Colonic mucosa (tissue), 4 donors: ENCODE data around the gene MCM8. TPM values are rescaled to one million over a fixed set of nuclear protein-coding genes. Genes with fewer than 3 reads are reported as not detected.

Experiments used
- DNase-seq: peaks from one replicate; pipeline ENCODE4 v3.0.0-alpha.2; 2020
- H3K27ac ChIP-seq: fragments of 200-600 bp; one replicate; pipeline ENCODE4 v1.8.0; 2021
- H3K27me3 ChIP-seq: fragments of 200-600 bp; one replicate; pipeline ENCODE4 v1.8.0; 2021
- H3K36me3 ChIP-seq: fragments of 200-600 bp; one replicate; pipeline ENCODE4 v1.8.0; 2021
- H3K4me1 ChIP-seq: fragments of 200-600 bp; one replicate; pipeline ENCODE4 v1.8.0; 2021; ENCODE audit warnings: mild to moderate bottlenecking
- H3K4me3 ChIP-seq: fragments of 200-600 bp; one replicate; pipeline ENCODE4 v1.8.0; 2021
- H3K9ac ChIP-seq, 2 donors: one replicate each; pipeline ENCODE4 v1.7.0; 2013; ENCODE audit warnings: control low read depth in 2 of 2, low read depth in 2 of 2, low read length in 2 of 2
- H3K9me3 ChIP-seq: fragments of 200-600 bp; one replicate; pipeline ENCODE4 v1.8.0; 2021
- intact Hi-C: fragments of 100-400 bp; cut with DNase I; formaldehyde crosslinking; loops from one replicate; pipeline ENCODE4 v1.14.1; 2022
- total RNA-seq, 2 donors: library from RNA; stranded (reverse); fragmentation: NEBNext Ultra II Directional in 1 of 2; extraction: Animal tissue kit (Norgen Biotek cat#: 25700) in 1 of 2; gene quantifications; one replicate each; pipeline ENCODE4 v1.2.1, GENCODE V29; 2021
- TF ChIP-seq, protein P1 (sequence below): fragments of 200-600 bp; IDR thresholded peaks from one replicate; pipeline ENCODE4 v1.8.0; 2022; ENCODE audit warnings: antibody characterized with exemption, mild to moderate bottlenecking
- donor health status: healthy.
- donor health status: DM: no; HTN: no; CAD: no.
- donor health status: DM: no; HTN: no; CAD: no.

MCM8 gene
- total RNA-seq, 2 donors from 2014 or later: 5.7 to 18.2 TPM

DNA sequence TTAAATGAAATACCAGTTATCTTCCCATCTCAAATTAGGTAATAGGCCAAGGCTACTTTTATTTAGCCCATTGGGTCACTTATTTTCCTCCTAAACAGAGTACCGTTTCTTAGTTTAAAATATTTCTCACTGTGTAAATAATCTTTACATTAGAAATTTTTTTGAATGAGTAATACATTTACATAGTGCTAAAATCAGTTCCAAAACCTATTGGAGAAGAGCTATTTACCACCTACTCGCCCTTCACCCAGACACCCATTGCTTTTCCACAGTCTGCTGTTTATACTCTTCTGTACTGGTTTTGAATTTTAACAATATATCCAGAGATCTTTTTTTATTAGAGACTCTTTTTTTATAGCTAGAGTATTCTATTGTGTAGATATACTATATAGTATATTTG lies 36.9 kb downstream of the MCM8 start:
- intact Hi-C loops: no loop called here
- TF ChIP-seq, protein P1, sequence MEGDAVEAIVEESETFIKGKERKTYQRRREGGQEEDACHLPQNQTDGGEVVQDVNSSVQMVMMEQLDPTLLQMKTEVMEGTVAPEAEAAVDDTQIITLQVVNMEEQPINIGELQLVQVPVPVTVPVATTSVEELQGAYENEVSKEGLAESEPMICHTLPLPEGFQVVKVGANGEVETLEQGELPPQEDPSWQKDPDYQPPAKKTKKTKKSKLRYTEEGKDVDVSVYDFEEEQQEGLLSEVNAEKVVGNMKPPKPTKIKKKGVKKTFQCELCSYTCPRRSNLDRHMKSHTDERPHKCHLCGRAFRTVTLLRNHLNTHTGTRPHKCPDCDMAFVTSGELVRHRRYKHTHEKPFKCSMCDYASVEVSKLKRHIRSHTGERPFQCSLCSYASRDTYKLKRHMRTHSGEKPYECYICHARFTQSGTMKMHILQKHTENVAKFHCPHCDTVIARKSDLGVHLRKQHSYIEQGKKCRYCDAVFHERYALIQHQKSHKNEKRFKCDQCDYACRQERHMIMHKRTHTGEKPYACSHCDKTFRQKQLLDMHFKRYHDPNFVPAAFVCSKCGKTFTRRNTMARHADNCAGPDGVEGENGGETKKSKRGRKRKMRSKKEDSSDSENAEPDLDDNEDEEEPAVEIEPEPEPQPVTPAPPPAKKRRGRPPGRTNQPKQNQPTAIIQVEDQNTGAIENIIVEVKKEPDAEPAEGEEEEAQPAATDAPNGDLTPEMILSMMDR: no peak
- Histone ChIP-seq H3K4me3 (no peak overlapping the region), H3K9me3 (no peaks in the 10 kb centered on the region), H3K36me3 (no peaks in the 10 kb centered on the region), H3K9ac (no peak overlapping the region), H3K4me1 (no peaks in the 10 kb centered on the region), H3K27me3 (no peaks in the 10 kb centered on the region), H3K27ac (no peak overlapping the region)
- DNase-seq: no peak

DNA sequence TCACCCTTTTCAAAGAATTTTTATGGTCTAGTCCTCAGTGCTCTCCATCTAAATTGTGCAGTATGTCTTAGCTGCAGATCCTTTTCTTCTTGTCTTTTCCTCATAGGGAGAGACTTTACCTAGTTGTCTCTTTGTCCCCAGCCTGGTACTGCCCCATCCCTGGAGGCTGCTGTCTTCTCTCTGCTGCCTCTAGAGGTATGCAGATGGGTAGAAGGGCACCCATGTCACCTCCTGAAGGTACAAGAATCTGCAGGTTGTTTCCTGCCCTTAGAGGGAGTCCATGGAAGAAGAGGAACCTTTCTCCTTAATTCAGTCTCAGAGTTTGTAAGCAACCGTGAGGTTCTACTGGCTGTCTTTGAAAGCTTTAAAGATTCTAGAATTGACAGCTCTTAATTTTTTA lies 39.1 kb downstream of the MCM8 start:
- intact Hi-C loops: no loop called here
- Histone ChIP-seq H3K4me3 (no peak overlapping the region), H3K27ac (no peak overlapping the region), H3K36me3 (no peaks in the 10 kb centered on the region), H3K9ac (no peak overlapping the region), H3K27me3 (no peaks in the 10 kb centered on the region), H3K4me1 (no peaks in the 10 kb centered on the region), H3K9me3 (no peaks in the 10 kb centered on the region)
- no peak for DNase-seq
- TF ChIP-seq, protein P1: no peak

DNA sequence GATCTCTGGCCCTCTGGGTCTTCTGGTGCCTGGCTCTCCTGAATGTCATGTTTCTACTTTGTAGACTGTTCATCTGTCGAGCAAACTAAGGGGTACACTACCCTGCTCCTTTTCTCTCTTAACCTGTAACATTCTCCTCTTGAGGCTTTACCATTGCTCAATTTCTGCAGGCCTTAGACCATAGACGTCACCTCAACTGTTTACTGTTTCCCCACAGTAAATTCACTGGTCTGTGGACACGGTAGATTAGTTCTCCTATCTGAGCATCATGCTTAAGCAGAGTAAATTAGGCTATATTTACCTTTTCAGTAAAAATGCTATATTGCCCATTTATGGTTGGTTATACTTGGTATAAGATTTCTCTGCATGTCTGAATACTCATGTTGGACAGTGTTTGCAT lies 40.5 kb downstream of the MCM8 start:
- H3K4me3 ChIP-seq: no peak overlapping the region

DNA sequence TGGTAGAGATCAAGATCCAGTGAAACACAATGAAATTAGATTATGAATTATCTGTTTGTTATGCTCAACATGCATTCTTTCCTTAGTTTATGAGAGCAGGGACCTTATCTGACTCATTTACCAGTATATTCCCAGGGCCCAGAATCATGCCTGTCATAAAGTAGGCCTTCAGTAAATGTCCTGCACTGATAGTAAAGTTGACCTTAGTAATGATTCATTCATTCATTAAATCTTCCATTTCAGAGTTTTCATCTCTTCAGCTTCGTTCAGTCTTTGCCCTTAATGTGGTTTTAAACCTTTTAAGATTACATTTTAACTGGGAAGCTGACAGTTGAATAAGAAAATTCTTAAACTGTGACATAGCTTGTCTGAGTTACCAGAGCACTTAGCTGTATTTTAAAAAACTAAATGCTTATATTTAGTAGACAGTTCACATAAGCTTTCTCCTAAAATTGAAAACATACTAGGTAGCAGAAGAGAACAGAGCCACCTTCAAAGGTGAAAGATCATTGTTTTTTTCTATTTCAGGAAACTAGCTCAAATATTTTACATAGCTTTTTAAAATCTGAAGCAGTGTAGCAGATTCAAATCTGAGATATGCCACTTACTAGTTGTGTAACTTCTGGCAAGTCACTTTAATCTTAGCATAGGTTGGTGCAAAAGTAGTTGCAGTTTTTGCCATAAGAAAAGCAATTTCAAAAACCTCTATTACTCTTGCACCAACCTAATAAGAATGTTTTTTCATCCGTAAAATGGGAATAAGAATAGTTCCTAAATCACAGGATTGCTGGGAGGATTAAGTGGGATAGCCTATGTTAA lies 41.4 kb downstream of the MCM8 start:
- Histone ChIP-seq H3K9ac (no peak overlapping the region), H3K27ac (peak overlapping the region; percentile 30), H3K27me3 (no peaks in the 10 kb centered on the region), H3K4me3 (no peak overlapping the region), H3K4me1 (no peaks in the 10 kb centered on the region), H3K9me3 (no peaks in the 10 kb centered on the region), H3K36me3 (no peaks in the 10 kb centered on the region)
- intact Hi-C loops: no loop called here
- no peak for DNase-seq
- TF ChIP-seq, protein P1: no peak

More for the DNA sequence above, 40.5 kb downstream of the MCM8 start:
- H3K9ac ChIP-seq: no peak overlapping the region
- no peaks in the 10 kb centered on the region for H3K27me3 ChIP-seq
- no peaks in the 10 kb centered on the region for H3K36me3 ChIP-seq
- TF ChIP-seq, protein P1: no peak
- no peak for DNase-seq
- H3K9me3 ChIP-seq: no peaks in the 10 kb centered on the region
- H3K4me1 ChIP-seq: no peaks in the 10 kb centered on the region
- H3K27ac ChIP-seq: peak overlapping the region; percentile 30
- intact Hi-C loops: no loop called here

DNA sequence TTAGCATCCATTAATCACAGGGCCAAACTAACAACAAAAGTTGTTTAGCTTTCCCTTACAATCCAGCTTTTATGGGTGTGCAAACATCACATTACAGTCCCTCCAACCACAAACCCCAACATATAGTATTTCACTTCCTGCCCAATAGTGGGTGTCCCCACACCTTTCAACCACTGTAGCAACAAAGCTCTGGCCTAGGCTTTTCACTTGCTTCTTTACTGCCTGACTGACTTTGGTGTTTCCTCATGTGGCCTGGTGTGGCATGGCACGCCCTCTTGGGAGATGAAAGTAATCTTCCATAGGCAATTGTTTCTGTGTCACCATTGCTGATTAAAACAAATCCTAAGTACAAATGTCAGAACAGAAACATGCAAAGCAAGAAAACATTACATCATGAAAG lies 46.3 kb downstream of the MCM8 start:
- Histone ChIP-seq H3K4me3 (no peak overlapping the region), H3K4me1 (no peaks in the 10 kb centered on the region), H3K27me3 (no peaks in the 10 kb centered on the region), H3K27ac (no peak overlapping the region), H3K9me3 (no peaks in the 10 kb centered on the region), H3K9ac (no peak overlapping the region), H3K36me3 (no peaks in the 10 kb centered on the region)
- no peak for DNase-seq
- intact Hi-C loops: no loop called here
- TF ChIP-seq, protein P1: no peak
